ENCODE results near the gene C8G. TPM values are rescaled to one million over a fixed set of nuclear protein-coding genes. Genes with fewer than 3 reads are reported as not detected.

The C8G gene
- 0.88 TPM in 1 of 2 replicates, not detected in the other for total RNA-seq
- polyA plus RNA-seq (2012), result 0.47 TPM

DNA sequence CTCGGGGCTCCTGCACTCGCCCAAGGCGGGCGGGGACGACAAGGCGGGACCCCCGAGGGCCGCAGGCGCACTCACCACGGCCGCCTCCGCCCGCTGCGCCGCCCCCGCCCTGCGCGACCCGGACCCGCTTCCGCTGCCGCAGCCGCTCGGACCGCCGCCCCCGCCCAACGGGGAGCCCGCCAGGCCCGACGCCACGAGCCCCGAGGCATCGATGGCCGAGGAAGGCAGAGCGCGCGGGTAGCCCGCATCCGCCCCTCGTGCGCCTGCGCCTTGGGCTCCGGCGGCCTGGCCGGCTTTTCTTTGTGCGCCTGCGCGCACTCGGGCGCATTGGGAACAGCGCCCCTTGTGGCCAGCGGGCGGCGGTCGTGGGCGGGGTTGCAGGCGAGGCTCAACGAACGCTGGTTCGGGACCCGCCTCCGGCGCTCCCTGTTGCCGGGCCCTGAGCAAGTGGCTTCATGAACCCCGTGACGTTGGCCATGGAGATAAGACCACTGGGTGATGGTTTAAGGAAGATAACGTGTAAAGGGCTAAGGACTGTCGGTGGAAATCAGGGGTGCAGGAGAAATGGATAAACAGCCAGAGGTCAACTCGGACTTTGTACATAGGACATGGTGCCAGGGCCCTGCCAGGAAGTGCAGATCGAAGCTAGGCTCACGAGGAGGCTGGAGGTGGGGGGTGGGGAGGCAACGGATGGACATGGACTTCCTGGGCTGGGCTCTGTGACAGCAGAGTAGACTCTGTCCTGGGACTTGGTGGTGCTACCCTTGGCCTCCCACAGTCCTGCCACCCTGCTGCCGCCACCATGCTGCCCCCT, at the start of gene C8G, which contains the start of gene FBXW5:
C8G (plus strand) TSS at position 725 of the 814 bp plus-strand sequence; CDS start at position 803, 78 bp downstream.
FBXW5 (minus strand) TSS at position 220 of the 814 bp plus-strand sequence. CDS start 655 bp downstream, outside the sequence.
- DNase-seq (ENCODE audit: low read depth), result peak; percentile 95

DNA sequence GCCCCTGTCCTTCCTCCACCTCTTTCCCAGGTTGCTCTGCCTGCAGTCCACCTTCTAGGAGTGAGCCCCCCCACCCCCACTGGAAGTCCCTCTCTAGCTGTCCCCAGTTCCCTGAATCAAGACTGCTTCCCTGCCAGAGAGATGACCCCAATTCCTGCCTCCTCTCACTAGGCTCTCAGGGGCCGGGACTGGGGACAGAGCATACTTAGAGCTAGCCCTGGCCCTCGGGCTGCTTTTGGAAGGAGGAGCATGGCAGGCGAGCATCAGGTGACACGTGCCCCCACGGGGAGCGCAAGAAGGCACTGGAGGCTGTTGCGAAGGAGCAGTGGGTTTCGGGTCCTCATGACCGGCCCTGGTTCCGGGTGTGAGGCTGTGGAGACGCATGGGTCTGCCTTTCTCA, 49.0 kb upstream of the C8G start:
- DNase-seq (ENCODE audit: low read depth), result no peak

DNA sequence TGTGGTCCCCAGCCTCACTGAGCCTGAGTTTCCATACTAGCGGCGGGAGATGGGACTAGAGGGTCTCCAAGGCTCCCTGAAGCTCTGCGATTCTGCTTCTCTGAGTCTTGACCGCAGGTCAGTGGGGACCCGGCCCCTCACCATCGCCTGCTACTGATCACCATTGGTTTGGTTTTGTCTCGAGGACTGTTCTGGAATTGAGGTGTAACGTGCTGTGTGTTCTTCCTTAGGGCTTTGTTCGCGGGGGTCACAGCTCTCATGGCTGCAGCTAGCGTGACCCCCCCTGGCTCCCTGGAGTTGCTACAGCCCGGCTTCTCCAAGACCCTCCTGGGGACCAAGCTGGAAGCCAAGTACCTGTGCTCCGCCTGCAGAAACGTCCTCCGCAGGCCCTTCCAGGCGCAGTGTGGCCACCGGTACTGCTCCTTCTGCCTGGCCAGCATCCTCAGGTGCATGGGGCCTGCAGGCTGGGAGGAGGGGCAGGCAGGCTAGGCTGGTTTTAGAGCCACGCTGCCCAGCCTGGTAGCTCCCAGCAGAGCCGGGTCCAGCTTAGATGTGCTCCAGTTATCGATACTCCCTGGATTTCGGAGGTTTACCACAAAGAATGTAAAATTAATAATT, 46.5 kb upstream of the C8G start:
- DNase-seq (ENCODE audit: low read depth), result no peak

DNA sequence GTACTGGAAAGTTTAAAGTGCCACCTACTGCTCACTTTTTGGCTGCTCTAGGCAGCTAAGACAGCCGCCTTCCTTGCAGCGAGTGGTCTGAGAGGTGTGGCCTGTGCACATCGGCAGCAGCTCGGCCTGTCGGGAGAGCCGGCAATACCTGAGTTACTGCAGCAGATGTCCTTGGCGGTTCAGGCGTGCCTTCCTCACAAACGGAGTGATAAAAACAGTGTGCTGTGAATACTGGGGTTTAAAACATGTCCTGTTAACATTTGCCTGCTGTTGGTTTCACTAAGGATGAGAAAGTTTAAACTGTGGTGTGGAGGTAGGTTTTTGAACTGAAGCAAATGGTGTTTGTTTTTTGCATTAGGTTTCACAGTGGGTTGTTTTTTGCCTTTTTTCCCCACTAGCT, 45.8 kb upstream of the C8G start:
- no peak for DNase-seq (ENCODE audit: low read depth)

DNA sequence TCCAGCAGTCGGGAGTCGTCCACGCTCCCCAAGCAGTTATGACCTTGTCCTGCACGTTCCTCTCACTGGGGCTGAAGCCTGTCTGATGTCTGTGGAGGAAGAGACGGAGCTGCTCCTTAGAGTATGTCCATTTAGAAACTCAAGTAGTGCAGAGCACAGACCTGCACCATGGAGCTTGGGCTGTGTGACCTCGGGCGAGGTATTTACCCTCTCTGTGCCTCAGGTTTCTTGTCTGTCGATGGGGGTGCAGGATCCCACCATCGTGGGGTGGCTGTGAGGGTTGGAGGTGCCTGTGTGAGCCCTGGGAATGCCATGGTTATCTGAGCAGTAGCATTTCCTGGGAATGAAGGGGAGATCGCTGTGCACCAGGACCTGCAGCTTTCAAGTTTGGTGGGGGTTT, 44.5 kb upstream of the C8G start:
- no peak for DNase-seq (ENCODE audit: low read depth)

DNA sequence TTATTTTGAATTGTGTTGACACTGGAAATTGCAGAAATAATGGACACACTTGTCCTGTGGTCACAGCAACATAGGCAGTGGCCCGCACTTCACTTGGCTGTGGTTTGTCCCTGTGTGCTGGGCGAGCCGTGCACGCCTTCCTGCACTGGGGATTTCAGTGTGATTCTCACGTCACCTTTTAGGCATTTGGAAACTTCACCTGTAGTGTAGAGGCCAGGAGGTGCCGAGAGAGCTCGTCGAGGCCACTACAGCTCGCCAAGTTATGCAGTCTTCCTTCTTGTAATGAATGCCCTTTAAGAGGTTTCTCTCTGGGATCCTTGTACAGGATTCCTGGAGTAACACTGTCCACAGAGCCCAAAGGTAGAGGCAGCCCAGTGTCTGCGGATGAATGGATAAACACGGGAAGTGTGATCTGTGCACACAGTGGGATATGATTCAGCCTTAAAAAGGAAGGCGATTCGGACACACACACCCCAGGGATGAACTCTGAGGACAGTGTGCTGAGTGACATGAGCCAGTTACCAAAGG, 44.0 kb upstream of the C8G start:
- no peak for DNase-seq (ENCODE audit: low read depth)

DNA sequence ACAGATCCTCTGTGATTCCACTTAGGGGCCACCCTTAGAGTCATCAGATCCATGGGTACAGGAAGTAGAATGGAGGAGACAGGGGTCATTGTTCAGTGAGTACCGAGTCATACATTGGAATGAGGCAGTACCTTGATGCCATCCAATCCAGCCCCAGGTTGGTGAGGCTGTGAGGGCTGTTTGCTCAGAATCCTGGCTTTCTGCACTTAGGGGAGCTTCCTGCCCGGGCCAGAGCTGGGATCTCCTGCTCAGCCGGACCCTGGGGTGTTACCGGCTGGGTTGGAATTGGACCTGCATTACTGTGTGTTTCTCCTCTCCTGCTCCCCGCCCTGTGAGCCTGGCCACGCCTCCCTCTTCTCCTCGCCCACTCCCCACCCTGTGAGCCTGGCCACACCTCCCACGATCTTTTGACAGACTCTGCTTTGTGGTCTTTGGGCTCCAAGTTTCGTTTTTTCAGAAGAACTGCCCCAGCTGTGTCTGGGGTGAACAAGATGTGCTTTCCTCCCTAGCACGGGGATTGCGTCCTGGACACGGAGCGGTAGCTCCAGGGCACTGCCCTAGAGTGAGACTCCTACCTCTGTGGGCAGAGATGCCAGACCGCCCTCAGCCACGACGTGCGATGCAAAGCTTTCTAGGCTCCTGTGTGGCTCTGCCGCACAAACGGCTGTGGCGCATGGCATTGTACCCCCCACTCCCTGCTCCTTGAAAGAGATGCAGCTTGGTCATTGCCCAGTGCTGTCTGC, 43.4 kb upstream of the C8G start:
- no peak for DNase-seq (ENCODE audit: low read depth)

DNA sequence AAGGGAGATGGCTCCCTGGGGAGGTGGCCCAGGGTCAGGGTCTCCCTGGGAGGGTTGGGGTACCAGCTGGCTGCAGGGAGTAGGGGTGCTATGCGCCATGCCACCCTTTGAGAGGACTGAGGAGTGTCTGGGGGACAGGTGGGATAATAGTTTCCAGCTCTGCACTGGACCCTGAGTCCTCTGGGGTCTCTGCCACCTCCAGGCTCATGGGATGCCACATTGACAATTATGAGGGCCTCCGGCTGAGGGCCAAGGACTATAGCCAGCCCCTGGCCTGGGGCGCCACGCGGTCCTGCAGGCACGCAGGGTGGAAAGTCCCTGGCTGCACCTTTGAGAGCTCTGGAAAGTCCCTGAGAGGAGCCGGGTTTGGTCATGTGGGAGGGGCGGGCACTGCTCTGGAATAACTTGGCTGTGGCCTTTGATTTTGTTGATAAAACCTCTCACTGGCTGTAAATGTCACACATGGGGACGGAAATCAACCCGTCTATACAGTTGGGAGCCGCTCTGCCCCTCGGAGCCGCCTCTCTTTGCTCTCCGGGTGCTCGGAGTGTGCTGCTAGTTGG, 42.7 kb upstream of the C8G start:
- DNase-seq (ENCODE audit: low read depth), result peak; percentile 31

DNA sequence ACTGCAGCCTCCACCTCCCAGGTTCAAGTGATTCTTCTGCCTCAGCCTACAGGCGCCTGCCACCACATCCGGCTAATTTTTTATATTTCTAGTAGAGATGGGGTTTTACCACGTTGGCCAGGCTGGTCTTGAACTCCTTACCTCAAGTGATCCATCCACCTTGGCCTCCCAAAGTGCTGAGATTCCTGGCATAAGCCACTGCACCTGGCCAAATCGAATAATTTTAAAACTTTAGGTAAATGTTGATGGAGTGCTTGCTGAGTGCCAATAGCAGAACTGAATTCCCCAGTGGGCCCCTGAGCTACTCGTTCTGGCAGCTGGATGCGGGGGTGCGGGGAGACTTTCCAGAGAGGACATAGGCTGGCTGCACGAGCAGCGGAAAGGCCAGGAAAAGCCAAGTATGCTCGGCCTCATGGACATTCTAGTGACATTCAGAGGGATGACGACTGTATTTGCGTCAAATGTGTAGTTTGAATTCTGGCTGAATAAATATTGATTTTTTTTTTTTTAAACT, 41.9 kb upstream of the C8G start:
- DNase-seq (ENCODE audit: low read depth), result no peak

DNA sequence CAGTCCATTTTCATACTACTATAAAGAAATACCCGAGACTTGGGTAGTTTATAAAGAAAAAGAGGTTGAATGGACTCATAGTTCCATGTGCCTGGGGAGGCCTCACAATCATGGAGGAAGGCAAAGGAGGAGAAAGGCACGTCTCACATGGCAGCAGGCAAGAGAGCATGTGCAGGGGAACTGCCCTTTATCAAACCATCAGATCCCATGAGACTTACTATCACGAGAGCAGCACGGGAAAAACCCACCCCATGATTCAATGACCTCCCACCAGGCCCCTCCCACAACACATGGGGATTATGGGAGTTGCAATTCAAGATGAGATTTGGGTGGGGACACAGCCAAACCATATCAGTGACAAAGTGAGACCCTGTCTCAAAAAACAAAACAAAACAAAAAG, 38.8 kb upstream of the C8G start:
- DNase-seq (ENCODE audit: low read depth), result no peak

DNA sequence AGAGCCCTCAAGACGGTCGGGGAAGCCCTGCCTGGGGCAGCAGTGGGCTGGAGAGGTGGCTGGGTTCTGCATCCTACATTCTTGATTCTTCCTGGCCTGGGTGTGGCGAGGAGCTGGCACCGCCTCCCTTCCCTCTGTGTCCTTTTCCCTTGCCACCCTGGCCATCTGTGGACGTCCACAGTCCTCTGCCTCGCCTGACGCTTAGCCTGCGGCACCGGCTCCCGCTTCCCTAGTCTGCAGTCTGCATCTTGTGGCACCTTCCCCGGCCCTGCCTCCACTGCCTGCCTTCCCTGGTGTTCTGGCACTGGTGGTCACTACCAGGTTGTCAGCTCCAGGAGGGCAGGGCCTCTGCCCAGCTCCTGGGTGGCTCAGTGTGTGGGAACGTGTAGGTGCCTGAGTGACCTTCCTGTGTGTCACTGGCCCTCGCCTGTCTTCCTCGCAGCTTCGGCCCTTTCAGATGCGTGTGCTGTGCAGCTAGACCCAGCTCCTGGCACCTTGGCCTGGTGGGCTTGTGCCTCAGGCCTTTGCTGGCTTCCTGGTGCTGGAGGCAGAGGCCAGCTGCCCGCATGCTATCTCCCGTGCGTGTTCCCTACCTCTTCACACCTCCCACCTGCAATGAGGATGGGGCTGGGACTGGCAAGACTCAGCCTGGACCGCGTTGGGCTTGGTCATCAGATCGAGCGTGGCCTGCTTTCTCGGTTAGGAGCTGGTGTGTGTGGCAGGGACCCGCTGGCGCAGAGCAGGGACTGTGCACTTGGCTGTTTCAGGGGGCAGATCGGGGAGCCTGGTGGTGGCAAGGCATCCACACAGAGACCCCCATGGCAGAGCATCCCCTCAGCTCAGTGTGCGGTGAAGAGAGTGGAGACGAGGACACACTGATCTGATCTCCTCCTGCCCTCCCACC, 37.8 kb upstream of the C8G start:
- no peak for DNase-seq (ENCODE audit: low read depth)

DNA sequence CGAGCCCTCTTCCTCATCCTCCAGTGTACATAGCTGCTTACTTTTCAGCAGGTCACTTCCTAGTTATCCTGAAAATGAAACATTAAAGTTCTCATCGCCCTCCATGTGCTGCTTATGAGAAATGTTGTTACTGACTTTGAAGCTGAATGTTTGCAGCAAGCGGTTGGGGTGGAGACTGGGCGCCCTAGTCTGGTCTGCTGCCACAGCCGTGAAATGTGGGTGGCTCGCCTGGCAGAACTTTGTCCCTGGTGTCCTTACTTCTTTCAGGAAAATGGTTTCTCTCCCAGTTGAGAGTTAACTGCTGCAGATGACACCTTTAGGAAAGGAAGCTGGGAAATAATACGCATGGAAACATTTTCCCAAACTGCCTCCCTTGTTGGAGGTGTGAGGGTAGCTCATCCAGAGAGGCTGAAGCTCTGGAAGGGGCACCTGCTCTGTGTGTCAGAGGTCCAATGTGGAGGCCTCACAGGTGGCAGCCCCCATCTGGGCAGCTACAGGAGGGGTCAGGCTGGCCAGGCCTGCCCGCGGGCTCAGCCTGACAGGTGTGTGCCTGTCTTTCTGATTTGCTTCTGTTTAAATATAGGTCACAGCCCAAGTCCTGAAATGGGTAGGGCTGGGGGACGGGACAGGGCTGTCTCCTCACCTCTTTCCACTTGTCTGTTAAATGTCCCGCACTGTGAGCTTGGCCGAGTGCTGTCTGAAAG, 34.7 kb upstream of the C8G start:
- no peak for DNase-seq (ENCODE audit: low read depth)

DNA sequence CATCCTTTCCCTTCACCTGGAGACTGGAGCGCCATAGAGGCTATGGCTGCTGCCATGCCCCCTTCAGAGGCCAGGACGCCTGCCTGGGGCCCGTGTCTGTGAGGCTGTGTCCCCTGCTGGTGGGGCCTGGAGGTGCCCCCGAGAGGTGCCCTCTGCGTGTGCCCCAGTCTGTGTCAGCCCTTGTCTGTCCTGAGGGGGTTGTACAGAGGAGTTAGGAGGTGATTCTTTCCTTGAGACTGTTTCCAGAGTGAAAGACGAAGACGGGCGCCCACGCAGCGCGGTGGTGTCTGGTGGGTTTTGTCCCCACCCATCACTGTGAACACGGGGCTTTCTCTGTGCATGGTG, 34.2 kb upstream of the C8G start:
- DNase-seq (ENCODE audit: low read depth), result no peak

DNA sequence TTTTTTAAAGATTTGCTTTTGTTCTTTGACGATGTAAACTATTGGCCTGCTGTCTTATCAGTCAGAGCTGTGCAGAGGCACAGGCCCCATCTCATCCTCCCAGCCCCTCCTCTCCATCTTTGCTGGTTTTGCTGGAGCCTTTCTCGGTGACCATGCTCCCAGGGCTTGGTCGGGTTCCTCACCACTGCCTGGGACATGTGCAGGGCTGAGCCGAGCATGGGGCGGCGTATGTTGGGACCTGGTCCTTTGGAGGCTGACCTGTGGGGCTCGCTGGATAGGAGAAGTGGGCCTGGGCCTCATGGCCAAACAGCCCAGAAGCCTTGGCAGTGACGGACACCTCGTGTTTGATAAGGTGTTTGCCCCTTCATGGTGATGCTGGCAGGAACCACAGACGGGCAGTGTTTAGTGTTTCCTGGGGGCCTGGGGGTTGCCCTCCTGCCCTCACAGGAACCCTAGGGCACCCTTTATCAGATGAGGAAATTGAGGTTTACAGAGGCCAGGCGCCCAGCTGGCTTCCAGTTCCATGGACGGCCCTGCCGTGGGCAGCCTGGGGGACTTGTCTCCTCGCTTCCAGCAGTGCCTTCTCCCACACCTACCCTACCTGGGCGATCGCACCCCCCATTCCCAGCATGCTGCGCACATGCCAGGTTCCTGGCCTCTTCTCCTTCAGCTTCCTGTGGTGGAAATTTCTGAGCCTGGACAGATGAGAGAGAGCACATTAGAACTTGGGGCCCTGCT, 31.2 kb upstream of the C8G start:
- no peak for DNase-seq (ENCODE audit: low read depth)

DNA sequence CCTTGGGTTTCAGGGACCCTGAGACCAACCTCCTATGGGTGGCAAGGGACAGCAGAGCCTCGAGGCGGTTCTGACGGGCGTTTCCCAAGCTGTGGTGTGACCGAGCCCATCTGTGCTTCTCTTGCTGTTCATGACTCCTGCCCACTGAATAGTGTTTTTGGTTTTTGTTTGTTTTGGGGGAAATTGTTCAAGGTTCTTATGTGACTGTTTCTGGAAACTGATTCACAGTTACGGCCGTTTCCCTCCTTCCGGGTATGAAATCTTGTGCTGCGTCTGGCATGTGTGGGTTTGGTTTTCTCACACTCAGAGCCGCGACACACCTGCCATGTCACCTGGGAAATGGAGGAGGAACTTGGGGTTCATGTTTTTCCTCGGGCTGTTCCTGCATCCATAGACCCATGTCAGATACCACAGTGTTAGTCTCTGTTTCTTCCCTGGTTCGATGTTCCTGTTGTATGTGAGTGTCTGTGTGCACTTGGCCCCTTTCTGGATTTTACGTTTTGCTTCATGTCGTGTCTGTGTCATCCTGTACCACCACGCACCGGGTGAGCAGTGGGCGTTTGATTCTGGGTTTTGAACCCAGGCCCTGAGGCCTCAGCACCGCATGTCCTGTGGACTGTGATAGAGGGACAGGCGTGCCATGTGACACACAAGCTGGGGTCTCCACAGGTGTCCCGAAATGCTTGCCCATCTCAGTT, 29.3 kb upstream of the C8G start:
- no peak for DNase-seq (ENCODE audit: low read depth)

DNA sequence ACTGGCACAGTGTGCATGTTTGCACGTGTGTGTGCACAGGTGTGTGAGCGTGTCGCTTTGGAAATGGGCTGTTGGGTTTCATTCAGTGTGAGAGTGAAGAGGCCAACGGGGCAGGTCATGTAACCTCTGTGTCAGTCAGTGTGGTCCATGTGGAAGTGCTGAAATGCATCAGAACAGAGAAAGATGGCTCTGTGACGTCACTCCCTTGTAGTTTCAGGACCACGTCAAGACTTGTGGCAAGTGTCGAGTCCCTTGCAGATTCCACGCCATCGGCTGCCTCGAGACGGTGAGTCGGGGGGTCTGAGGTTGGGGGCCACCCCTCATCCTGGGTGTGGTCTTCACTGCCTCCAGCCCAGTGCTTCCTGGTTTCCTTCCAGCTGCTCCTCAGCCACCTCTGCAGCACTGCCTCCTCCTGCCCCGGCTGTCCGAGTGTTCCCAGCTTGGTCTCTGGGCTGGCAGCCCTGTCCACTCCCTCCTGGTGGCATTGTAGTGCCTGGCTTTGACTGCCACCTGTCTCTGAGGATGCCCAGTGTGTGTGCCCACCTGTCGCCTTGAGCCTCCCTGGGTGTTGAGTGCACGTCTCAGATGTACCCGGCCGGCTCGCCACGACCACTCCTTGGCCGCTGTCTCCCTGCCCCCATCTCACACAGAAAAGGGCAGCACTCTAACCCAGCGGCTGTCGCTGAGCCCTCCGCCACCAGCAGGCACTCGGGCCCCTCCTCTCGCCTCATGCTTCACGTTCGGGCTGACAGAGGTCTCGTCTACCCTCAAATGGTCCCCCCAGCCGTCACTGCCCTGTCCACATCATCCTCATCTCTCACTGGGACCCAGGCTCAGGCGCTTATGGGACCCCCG, 28.5 kb upstream of the C8G start:
- DNase-seq (ENCODE audit: low read depth), result peak; percentile 57

DNA sequence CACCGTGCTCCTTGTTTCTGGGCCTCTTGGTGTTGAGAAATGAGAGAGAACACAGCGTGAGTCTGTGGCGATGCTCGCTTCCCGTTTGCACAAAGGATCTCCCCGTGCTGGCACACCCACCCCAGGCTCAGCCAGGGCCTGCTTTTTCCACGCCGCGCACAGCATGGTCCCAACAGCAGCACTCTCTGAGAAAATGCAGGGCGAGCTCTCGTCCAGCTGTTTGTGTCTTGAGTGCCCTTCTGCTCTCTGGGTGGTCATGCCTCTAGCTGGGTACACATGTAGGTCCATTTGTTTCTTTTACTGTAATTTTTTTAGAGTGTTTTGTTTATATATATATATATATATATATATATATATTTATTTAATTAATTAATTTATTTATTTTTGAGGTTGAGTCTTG, 27.1 kb upstream of the C8G start:
- DNase-seq (ENCODE audit: low read depth), result no peak
